Right lobe of liver (tissue), 6 donors: Measurements from ENCODE around the gene CMTM5. TPM values are rescaled to one million over a fixed set of nuclear protein-coding genes. Genes with fewer than 3 reads are reported as not detected.

Source experiments
- ATAC-seq, 4 donors: fragments of 200-7000 bp; cut with Tn5 transposase; one replicate each; pipeline ENCODE4 v1.9.1; 2020; ENCODE audit warnings: mild to moderate bottlenecking in 4 of 4, moderate library complexity in 4 of 4
- DNase-seq, 3 donors: peaks; one replicate each; pipeline ENCODE4 v3.0.0-alpha.2; 2020
- H3K27ac ChIP-seq, 3 donors: fragments of 200-600 bp; one replicate each; pipeline ENCODE4 v1.8.0; 2022
- H3K27me3 ChIP-seq, 2 donors: fragments of 200-600 bp; one replicate each; pipeline ENCODE4 v1.8.0; 2022
- H3K36me3 ChIP-seq, 4 donors: fragments of 200-600 bp; sonication (generic) in 1 of 4; one replicate each; pipeline versions ENCODE4 v1.5.1 to v1.8.0; 2017 to 2022; ENCODE audit warnings: control low read depth in 1 of 4
- H3K4me1 ChIP-seq, 4 donors: fragments of 200-600 bp; sonication (generic) in 1 of 4; one replicate each; pipeline versions ENCODE4 v1.5.1 to v1.8.0; 2017 to 2022; ENCODE audit warnings: control low read depth in 1 of 4
- H3K4me3 ChIP-seq, 3 donors: fragments of 200-600 bp; one replicate each; pipeline ENCODE4 v1.8.0; 2022
- H3K9me3 ChIP-seq, 4 donors: fragments of 200-600 bp; sonication (generic) in 1 of 4; one replicate each; pipeline versions ENCODE4 v1.5.1 to v1.8.0; 2017 to 2022; ENCODE audit warnings: control low read depth in 1 of 4
- CTCF ChIP-seq, 4 donors: fragments of 200-600 bp in 3 of 4; fragments of 450-650 bp in 1 of 4; IDR thresholded peaks; one replicate each; pipeline versions ENCODE4 v1.5.1 to v1.8.0; 2016 to 2022; ENCODE audit warnings: antibody characterized with exemption in 4 of 4, mild to moderate bottlenecking in 2 of 4
- POLR2A ChIP-seq: fragments of 450-650 bp; IDR thresholded peaks from one replicate; pipeline ENCODE4 v1.6.1; 2017; ENCODE audit warnings: antibody characterized with exemption, mild to moderate bottlenecking
- WGBS: methylation state at CpG from one replicate; pipeline ENCODE4 v1.1.6; 2018; ENCODE audit warnings: low coverage, low lambda C conversion rate; ENCODE audit not compliant: insufficient coverage; ENCODE audit errors: missing lambda C conversion rate; 5-methylcytosine and 5-hydroxymethylcytosine counted together
- intact Hi-C, 2 donors: fragments of 100-400 bp; cut with DNase I; formaldehyde crosslinking; loops; one replicate each; pipeline versions ENCODE4 v1.11.2 to v1.14.1; 2022
- long read RNA-seq: library from polyadenylated mRNA; unstranded; transcript quantifications from one replicate; pipeline ENCODE4 v2.0.0, GENCODE V29; 2019
- total RNA-seq, 6 experiments: library from RNA; depleted of rRNA in 2 of 6; stranded (reverse); fragments of >200 nt in 2 of 6; fragmentation: NEBNext Ultra II Directional in 3 of 6; extraction: Animal tissue kit (Norgen Biotek cat#: 25700) in 3 of 6; gene quantifications; one replicate each; pipeline versions ENCODE4 v1.1.0 to v1.2.4, GENCODE V29; 2016 to 2023
- donor health status: DM: no; HTN: yes; CAD: no.
- donor health status: DM: no; HTN: no; CAD: no.
- donor health status: DM: no; HTN: no; CAD: no.
- donor health status: DM: no; HTN: yes; CAD: no.
- donor health status: DM: no; HTN: yes; CAD: no.

CMTM5 gene
- total RNA-seq = under 1 TPM in 2 of 6 experiments, not detected in 4; 0.32 to 0.49 TPM
- long read RNA-seq = 0 reads

- DNase-seq (peak in 1 of 3 donors; percentile 35), ATAC-seq (no peak)
- no peaks in the 10 kb centered on the region for H3K36me3 ChIP-seq
- no peak for TF ChIP-seq POLR2A
- no peak for TF ChIP-seq CTCF (IDR thresholded peaks at IDR 0.05)
- intact Hi-C loops = loop anchor here (5.0 to 10.0 kb wide), 4 partner anchors 44 to 112 kb away; no protein-coding TSS in a partner anchor
- no peaks in the 10 kb centered on the region for H3K27me3 ChIP-seq
- H3K4me3 ChIP-seq = no peak within 1 kb of the TSS
- WGBS = 52% methylated on average over 8 of the region's 13 CpGs
- no peaks in the 10 kb centered on the region for H3K4me1 ChIP-seq
- H3K9me3 ChIP-seq = no peaks in the 10 kb centered on the region
- no peak within 1 kb of the TSS for H3K27ac ChIP-seq
These were observed at the start of gene CMTM5 for GRCh38 chr14:23376482-23377197. TSS of gene CMTM5 (plus strand) at chr14:23377046. CDS start at chr14:23377252, 206 bp downstream.

- peak in 1 of 3 donors; percentile 65 for DNase-seq
- 24% methylated on average over 4 of the region's 4 CpGs for WGBS
- peak; percentile 87 to 93 (median 90) for TF ChIP-seq CTCF (IDR thresholded peaks at IDR 0.05)
- no peak for TF ChIP-seq POLR2A
- Histone ChIP-seq H3K4me1 (peaks cover 0 to 7% (median 0%) of the 10 kb centered on the region in 4 donors), H3K4me3 (no peak overlapping the region), H3K9me3 (no peaks in the 10 kb centered on the region), H3K27me3 (no peaks in the 10 kb centered on the region), H3K27ac (peak overlapping the region in 1 of 3 donors; percentile 28), H3K36me3 (peaks cover 0 to 23% (median 10%) of the 10 kb centered on the region in 4 donors)
- peak; percentile 86 to 95 (median 90) for ATAC-seq
- intact Hi-C loops = loop anchor here in 1 of 2 donors (5.0 kb wide), 1 partner anchor 49 kb away; the partner anchor contains the start of gene CMTM5
These were observed 48.7 kb upstream of the CMTM5 start for GRCh38 chr14:23327947-23328744.

GRCh38 chr14:23335623-23336022 is 41.2 kb upstream of the CMTM5 start:
- H3K9me3 ChIP-seq = no peaks in the 10 kb centered on the region
- DNase-seq (no peak), ATAC-seq (no peak)
- no peak overlapping the region for H3K27ac ChIP-seq
- 71% methylated on average over 4 of the region's 5 CpGs for WGBS
- no peak overlapping the region for H3K4me3 ChIP-seq
- intact Hi-C loops = no loop called here
- peaks cover 0 to 2% (median 0%) of the 10 kb centered on the region in 4 donors for H3K4me1 ChIP-seq
- H3K27me3 ChIP-seq = no peaks in the 10 kb centered on the region
- H3K36me3 ChIP-seq = no peaks in the 10 kb centered on the region
- no peak for TF ChIP-seq CTCF (IDR thresholded peaks at IDR 0.05)
- no peak for TF ChIP-seq POLR2A

GRCh38 chr14:23339506-23340268 is 37.2 kb upstream of the CMTM5 start:
- Histone ChIP-seq H3K9me3 (no peaks in the 10 kb centered on the region), H3K4me1 (peaks cover 0 to 2% (median 0%) of the 10 kb centered on the region in 4 donors), H3K4me3 (no peak overlapping the region), H3K27ac (no peak overlapping the region), H3K27me3 (no peaks in the 10 kb centered on the region), H3K36me3 (no peaks in the 10 kb centered on the region)
- ATAC-seq (no peak), DNase-seq (peak in 1 of 3 donors; percentile 1)
- WGBS = 57% methylated on average over 1 of the region's 1 CpG
- intact Hi-C loops = no loop called here
- TF ChIP-seq CTCF (IDR thresholded peaks at IDR 0.05) (no peak), POLR2A (no peak)
